IMR-90 (cell line): ENCODE results near the gene KIF1A. TPM values are rescaled to one million over a fixed set of nuclear protein-coding genes. Genes with fewer than 3 reads are reported as not detected.

Experiments used
- ATAC-seq: fragments of 200-7000 bp; cut with Tn5 transposase; 2 replicates; pipeline ENCODE4 v1.9.1; 2020; ENCODE audit warnings: low read depth, mild to moderate bottlenecking, moderate library complexity
- BruUV-seq: library from RNA; stranded (reverse); fragments of 400-500 nt; replicated peaks from 2 replicates; lab custom pipeline; 2021; lab: Mats Ljungman, UMichigan
- CTCF ChIA-PET: fragments of 300-600 bp; formaldehyde crosslinking; extraction: SDS; loops from one replicate; lab custom pipeline; 2021; ENCODE audit warnings: antibody characterized with exemption; lab: Yijun Ruan, JAX
- POLR2A ChIA-PET: fragments of 300-600 bp; sonication (Branson Sonifier 250); formaldehyde crosslinking; loops from one replicate; lab custom pipeline; 2022; ENCODE audit warnings: antibody characterized with exemption; ENCODE audit not compliant: unreplicated experiment; lab: Charles Lee
- DNase-seq: peaks from one replicate; pipeline ENCODE4 v3.0.0; 2013
- H2AFZ ChIP-seq: replicated peaks from 2 replicates; pipeline ENCODE3; 2013; ENCODE audit warnings: low read length, mild to moderate bottlenecking; ENCODE audit not compliant: poor library complexity
- H2AK5ac ChIP-seq: 2 replicates; pipeline ENCODE4 v1.6.1; 2013; ENCODE audit warnings: low read depth, low read length, inconsistent platforms
- H2AK9ac ChIP-seq: replicated peaks from 2 replicates; pipeline ENCODE3; 2013; ENCODE audit warnings: mild to moderate bottlenecking, low read depth, low read length, moderate library complexity; ENCODE audit not compliant: poor library complexity
- H2BK120ac ChIP-seq: 2 replicates; pipeline ENCODE4 v1.6.1; 2013; ENCODE audit warnings: low read depth, low read length, inconsistent platforms
- H2BK15ac ChIP-seq: 3 replicates; pipeline ENCODE4 v1.6.1; 2013; ENCODE audit warnings: low read depth, low read length, inconsistent platforms
- H2BK20ac ChIP-seq: 2 replicates; pipeline ENCODE4 v1.6.1; 2013; ENCODE audit warnings: low read depth, mild to moderate bottlenecking, inconsistent platforms, low read length, moderate library complexity
- H2BK5ac ChIP-seq: 2 replicates; pipeline ENCODE4 v1.6.1; 2013; ENCODE audit warnings: mild to moderate bottlenecking, low read depth, low read length, inconsistent platforms; ENCODE audit not compliant: poor library complexity, severe bottlenecking
- H3K14ac ChIP-seq: replicated peaks from 2 replicates; pipeline ENCODE4 v1.6.1; 2013; ENCODE audit warnings: low read depth, low read length, inconsistent platforms
- H3K18ac ChIP-seq: 2 replicates; pipeline ENCODE4 v1.6.1; 2013; ENCODE audit warnings: low read depth, low read length, control low read depth
- H3K23ac ChIP-seq: 2 replicates; pipeline ENCODE4 v1.6.1; 2013; ENCODE audit warnings: low read depth, low read length, inconsistent platforms
- H3K27ac ChIP-seq: 2 replicates; pipeline ENCODE4 v1.5.1; 2013; ENCODE audit warnings: mild to moderate bottlenecking, control low read depth, low read length; ENCODE audit not compliant: insufficient read depth
- H3K27me3 ChIP-seq: 2 replicates; pipeline ENCODE4 v1.6.1; 2013; ENCODE audit warnings: low read length; ENCODE audit not compliant: control insufficient read depth, insufficient read depth
- H3K36me3 ChIP-seq: 2 replicates; pipeline ENCODE4 v1.6.1; 2013; ENCODE audit warnings: low read length, mixed read lengths; ENCODE audit not compliant: control insufficient read depth, insufficient read depth
- H3K4ac ChIP-seq: 2 replicates; pipeline ENCODE4 v1.6.1; 2013; ENCODE audit warnings: low read depth, low read length, inconsistent platforms
- H3K4me1 ChIP-seq: 2 replicates; pipeline ENCODE4 v1.6.1; 2013; ENCODE audit warnings: low read length, mixed read lengths; ENCODE audit not compliant: control insufficient read depth, insufficient read depth
- H3K4me2 ChIP-seq: 2 replicates; pipeline ENCODE4 v1.6.1; 2013; ENCODE audit warnings: low read depth, mild to moderate bottlenecking, control low read depth, low read length, moderate library complexity
- H3K4me3 ChIP-seq: 2 replicates; pipeline ENCODE4 v1.5.1; 2013; ENCODE audit warnings: low read depth, mild to moderate bottlenecking, control low read depth, low read length, moderate library complexity; ENCODE audit not compliant: insufficient read depth
- H3K56ac ChIP-seq: 2 replicates; pipeline ENCODE4 v1.6.1; 2013; ENCODE audit warnings: low read length, inconsistent platforms; ENCODE audit not compliant: insufficient read depth; ENCODE audit errors: extremely low read depth
- H3K79me1 ChIP-seq, 2 experiments: 2 replicates each; pipeline ENCODE4 v1.6.1; 2013; ENCODE audit warnings: low read length in 2 of 2, inconsistent platforms in 1 of 2, low read depth in 1 of 2
- H3K9ac ChIP-seq: 2 replicates; pipeline ENCODE4 v1.6.1; 2013; ENCODE audit warnings: low read depth, low read length, control low read depth
- H3K9me1 ChIP-seq: 2 replicates; pipeline ENCODE4 v1.6.1; 2013; ENCODE audit warnings: low read length, inconsistent platforms; ENCODE audit not compliant: insufficient read depth
- H3K9me3 ChIP-seq: 2 replicates; pipeline ENCODE4 v1.6.1; 2013; ENCODE audit warnings: low read length; ENCODE audit not compliant: control insufficient read depth, insufficient read depth
- H4K20me1 ChIP-seq: 2 replicates; pipeline ENCODE4 v1.6.1; 2013; ENCODE audit warnings: low read length, inconsistent platforms; ENCODE audit not compliant: insufficient read depth
- H4K5ac ChIP-seq: 2 replicates; pipeline ENCODE4 v1.6.1; 2013; ENCODE audit warnings: mild to moderate bottlenecking, low read depth, low read length, control low read depth
- H4K8ac ChIP-seq, 2 experiments: 2 replicates each; pipeline ENCODE4 v1.6.1; 2013; ENCODE audit warnings: low read depth in 2 of 2, low read length in 2 of 2, control low read depth in 1 of 2, inconsistent platforms in 1 of 2
- H4K91ac ChIP-seq: 2 replicates; pipeline ENCODE4 v1.6.1; 2013; ENCODE audit warnings: low read depth, low read length, inconsistent platforms; ENCODE audit not compliant: insufficient read depth
- BHLHE40 ChIP-seq: fragments of 150-350 bp; IDR thresholded peaks from 2 replicates; pipeline ENCODE4 v1.6.1; 2016; ENCODE audit warnings: mild to moderate bottlenecking, low read depth, low read length
- CEBPB ChIP-seq: IDR thresholded peaks from 2 replicates; pipeline ENCODE4 v1.6.1; 2012; ENCODE audit warnings: low read depth, low read length, improper control_type of control experiment
- CHD1 ChIP-seq: IDR thresholded peaks from 2 replicates; pipeline ENCODE4 v1.6.1; 2012; ENCODE audit warnings: low read depth, low read length, improper control_type of control experiment
- FOS ChIP-seq: fragments of 150-350 bp; IDR thresholded peaks from 2 replicates; pipeline ENCODE4 v1.6.1; 2016; ENCODE audit warnings: low read depth, low read length
- MAFK ChIP-seq: IDR thresholded peaks from 2 replicates; pipeline ENCODE4 v1.6.1; 2012; ENCODE audit warnings: low read depth, low read length, improper control_type of control experiment
- MAZ ChIP-seq: IDR thresholded peaks from 2 replicates; pipeline ENCODE4 v1.6.1; 2012; ENCODE audit warnings: low read depth, mild to moderate bottlenecking, low read length, improper control_type of control experiment, moderate library complexity, borderline replicate concordance
- MXI1 ChIP-seq: IDR thresholded peaks from 2 replicates; pipeline ENCODE4 v1.6.1; 2012; ENCODE audit warnings: low read depth, mild to moderate bottlenecking, low read length, moderate library complexity, borderline replicate concordance
- NFE2L2 ChIP-seq: fragments of 150-350 bp; IDR thresholded peaks from 2 replicates; pipeline ENCODE4 v1.6.1; 2016; ENCODE audit warnings: low read depth, mild to moderate bottlenecking, low read length
- POLR2A ChIP-seq: IDR thresholded peaks from 2 replicates; pipeline ENCODE4 v1.6.1; 2012; ENCODE audit warnings: mild to moderate bottlenecking, low read depth, low read length
- RAD21 ChIP-seq: IDR thresholded peaks from 2 replicates; pipeline ENCODE4 v1.6.1; 2012; ENCODE audit warnings: low read length, improper control_type of control experiment
- RCOR1 ChIP-seq: IDR thresholded peaks from 2 replicates; pipeline ENCODE4 v1.6.1; 2012; ENCODE audit warnings: mild to moderate bottlenecking, low read length, improper control_type of control experiment; ENCODE audit not compliant: insufficient replicate concordance
- RFX5 ChIP-seq: IDR thresholded peaks from 2 replicates; pipeline ENCODE4 v1.8.0; 2012; ENCODE audit warnings: low read depth, mild to moderate bottlenecking, low read length, moderate library complexity
- SMC3 ChIP-seq: fragments of 150-350 bp; IDR thresholded peaks from 2 replicates; pipeline ENCODE4 v1.6.1; 2016; ENCODE audit warnings: low read depth, mild to moderate bottlenecking, antibody characterized with exemption, low read length, moderate library complexity
- WGBS, 2 experiments: methylation state at CpG; one replicate each; pipeline versions ENCODE4 v1.1.5 to v1.1.7; 2013; ENCODE audit warnings: missing lambda C conversion rate in 2 of 2; ENCODE audit not compliant: insufficient read length in 1 of 2; ENCODE audit errors: extremely low coverage in 2 of 2; 5-methylcytosine and 5-hydroxymethylcytosine counted together
- dilution Hi-C: fragments of 300-500 bp; cut with HindIII; formaldehyde crosslinking; loops from one replicate; pipeline ENCODE4 v1.14.3; 2018; ENCODE audit warnings: low sequenced_read_pairs; ENCODE audit not compliant: unreplicated experiment
- in situ Hi-C: fragments of 300-500 bp; cut with MboI; formaldehyde crosslinking; loops from 3 replicates; pipeline ENCODE4 v1.14.3; 2019; ENCODE audit warnings: low sequenced_read_pairs, inconsistent platforms, mixed read lengths
- intact Hi-C: fragments of 100-400 bp; cut with micrococcal nuclease; formaldehyde crosslinking; loops from 2 replicates; pipeline ENCODE4 v1.10.0; 2022
- polyA plus RNA-seq, 3 experiments: library from polyadenylated mRNA; depleted of rRNA; stranded (reverse); fragments of >200 nt; gene quantifications; 2 replicates each; pipeline ENCODE4 v1.2.3, GENCODE V29; 2012; ENCODE audit warnings: low replicate concordance in 1 of 3
- total RNA-seq: library from RNA; depleted of rRNA; stranded (reverse); fragments of >200 nt; gene quantifications from 2 replicates; pipeline ENCODE4 v1.2.3, GENCODE V29; 2012
- TF ChIP-seq, protein P1 (sequence below): fragments of 150-350 bp; IDR thresholded peaks from 2 replicates; pipeline ENCODE4 v1.6.1; 2017; ENCODE audit warnings: mild to moderate bottlenecking, antibody characterized with exemption, low read length, low read depth
- TF ChIP-seq, protein P2 (sequence below): conservative IDR thresholded peaks from 2 replicates; pipeline ENCODE4 v1.5.1; 2012; ENCODE audit warnings: mild to moderate bottlenecking, low read depth, low read length, improper control_type of control experiment
- TF ChIP-seq, protein P3 (sequence below): fragments of 150-350 bp; IDR thresholded peaks from 2 replicates; pipeline ENCODE4 v1.6.1; 2016; ENCODE audit warnings: low read depth, mild to moderate bottlenecking, low read length, moderate library complexity, borderline replicate concordance

Gene KIF1A
- total and polyA plus RNA-seq, 2 of the 4 experiments (the other 2 are of a cell fraction): under 0.01 TPM; not detected in 1

DNA sequence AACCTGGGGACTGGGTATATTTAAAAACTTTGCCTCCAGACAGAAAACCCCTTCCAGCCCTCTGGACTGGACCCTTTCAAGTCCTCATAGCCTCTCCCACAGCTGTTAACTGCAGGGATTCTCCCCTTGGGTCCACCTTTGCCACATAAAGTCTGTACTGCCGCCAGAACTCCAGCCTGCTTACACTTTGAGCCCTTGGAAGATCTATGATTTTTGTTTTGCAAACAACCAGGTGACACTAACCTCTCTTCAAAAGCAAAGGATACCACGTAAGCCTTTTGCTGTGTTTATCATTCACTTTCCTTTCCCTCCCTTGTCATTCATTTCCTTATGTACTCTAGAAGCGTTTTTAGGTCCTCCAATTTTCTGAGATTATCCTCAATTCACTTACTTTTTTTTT lies 44.5 kb upstream of the KIF1A start:
- intact Hi-C loops (no loop called here), dilution Hi-C loops (no loop called here), in situ Hi-C loops (loop anchor here (25.0 kb wide), 1 partner anchor 798 kb away; no protein-coding TSS in a partner anchor)
- BruUV-seq: no TSS peak
- 40% methylated on average over 1 of the region's 3 CpGs; no CpG with 5 or more reads in 1 of the 2 experiments for WGBS, 2 experiments
- Histone ChIP-seq H2BK15ac (no peak overlapping the region), H3K14ac (no peak overlapping the region), H4K20me1 (no peaks in the 10 kb centered on the region), H2BK120ac (no peak overlapping the region), H3K4me2 (no peak overlapping the region), H3K9me1 (no peaks in the 10 kb centered on the region), H3K27ac (no peak overlapping the region), H2BK5ac (no peak overlapping the region), H3K18ac (no peak overlapping the region), H3K79me1 (no peaks in the 10 kb centered on the region), H3K36me3 (no peaks in the 10 kb centered on the region), H3K23ac (no peak overlapping the region), H4K5ac (no peak overlapping the region), H2AK9ac (no peak overlapping the region), H4K91ac (no peak overlapping the region), H3K4ac (no peak overlapping the region), H4K8ac (no peak overlapping the region), H3K56ac (no peak overlapping the region), H3K9me3 (no peaks in the 10 kb centered on the region), H3K4me1 (no peaks in the 10 kb centered on the region; the same call in 1 of the 2 replicates), H3K9ac (no peak overlapping the region), H2AK5ac (no peak overlapping the region), H3K27me3 (peaks cover 51% of the 10 kb centered on the region), H2BK20ac (no peak overlapping the region), H3K4me3 (no peak overlapping the region), H2AFZ (no peak overlapping the region)
- DNase-seq: no peak
- ChIA-PET CTCF (interaction anchor here (0.6 kb wide), 1 partner anchor 705 kb away, joined by 3 read pairs; no protein-coding TSS in a partner anchor), POLR2A (no interaction called here)
- ATAC-seq: no peak
- TF ChIP-seq CEBPB (no peak), MAFK (no peak), BHLHE40 (no peak), SMC3 (no peak), MXI1 (no peak), RCOR1 (no peak), FOS (no peak), NFE2L2 (no peak), MAZ (no peak), RFX5 (no peak), CHD1 (no peak), RAD21 (no peak), POLR2A (no peak)
- TF ChIP-seq, protein P1, sequence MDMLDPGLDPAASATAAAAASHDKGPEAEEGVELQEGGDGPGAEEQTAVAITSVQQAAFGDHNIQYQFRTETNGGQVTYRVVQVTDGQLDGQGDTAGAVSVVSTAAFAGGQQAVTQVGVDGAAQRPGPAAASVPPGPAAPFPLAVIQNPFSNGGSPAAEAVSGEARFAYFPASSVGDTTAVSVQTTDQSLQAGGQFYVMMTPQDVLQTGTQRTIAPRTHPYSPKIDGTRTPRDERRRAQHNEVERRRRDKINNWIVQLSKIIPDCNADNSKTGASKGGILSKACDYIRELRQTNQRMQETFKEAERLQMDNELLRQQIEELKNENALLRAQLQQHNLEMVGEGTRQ: no peak
- TF ChIP-seq, protein P2, sequence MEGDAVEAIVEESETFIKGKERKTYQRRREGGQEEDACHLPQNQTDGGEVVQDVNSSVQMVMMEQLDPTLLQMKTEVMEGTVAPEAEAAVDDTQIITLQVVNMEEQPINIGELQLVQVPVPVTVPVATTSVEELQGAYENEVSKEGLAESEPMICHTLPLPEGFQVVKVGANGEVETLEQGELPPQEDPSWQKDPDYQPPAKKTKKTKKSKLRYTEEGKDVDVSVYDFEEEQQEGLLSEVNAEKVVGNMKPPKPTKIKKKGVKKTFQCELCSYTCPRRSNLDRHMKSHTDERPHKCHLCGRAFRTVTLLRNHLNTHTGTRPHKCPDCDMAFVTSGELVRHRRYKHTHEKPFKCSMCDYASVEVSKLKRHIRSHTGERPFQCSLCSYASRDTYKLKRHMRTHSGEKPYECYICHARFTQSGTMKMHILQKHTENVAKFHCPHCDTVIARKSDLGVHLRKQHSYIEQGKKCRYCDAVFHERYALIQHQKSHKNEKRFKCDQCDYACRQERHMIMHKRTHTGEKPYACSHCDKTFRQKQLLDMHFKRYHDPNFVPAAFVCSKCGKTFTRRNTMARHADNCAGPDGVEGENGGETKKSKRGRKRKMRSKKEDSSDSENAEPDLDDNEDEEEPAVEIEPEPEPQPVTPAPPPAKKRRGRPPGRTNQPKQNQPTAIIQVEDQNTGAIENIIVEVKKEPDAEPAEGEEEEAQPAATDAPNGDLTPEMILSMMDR: no peak
- TF ChIP-seq, protein P3, sequence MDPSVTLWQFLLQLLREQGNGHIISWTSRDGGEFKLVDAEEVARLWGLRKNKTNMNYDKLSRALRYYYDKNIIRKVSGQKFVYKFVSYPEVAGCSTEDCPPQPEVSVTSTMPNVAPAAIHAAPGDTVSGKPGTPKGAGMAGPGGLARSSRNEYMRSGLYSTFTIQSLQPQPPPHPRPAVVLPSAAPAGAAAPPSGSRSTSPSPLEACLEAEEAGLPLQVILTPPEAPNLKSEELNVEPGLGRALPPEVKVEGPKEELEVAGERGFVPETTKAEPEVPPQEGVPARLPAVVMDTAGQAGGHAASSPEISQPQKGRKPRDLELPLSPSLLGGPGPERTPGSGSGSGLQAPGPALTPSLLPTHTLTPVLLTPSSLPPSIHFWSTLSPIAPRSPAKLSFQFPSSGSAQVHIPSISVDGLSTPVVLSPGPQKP: no peak
